Ammon's horn (tissue), 1 donor: Measurements from ENCODE around the gene DLG5.

Experiments used
- DNase-seq: peaks from one replicate; pipeline ENCODE4 v3.0.0-alpha.2; 2016; ENCODE audit warnings: low spot score

Gene DLG5

DNA sequence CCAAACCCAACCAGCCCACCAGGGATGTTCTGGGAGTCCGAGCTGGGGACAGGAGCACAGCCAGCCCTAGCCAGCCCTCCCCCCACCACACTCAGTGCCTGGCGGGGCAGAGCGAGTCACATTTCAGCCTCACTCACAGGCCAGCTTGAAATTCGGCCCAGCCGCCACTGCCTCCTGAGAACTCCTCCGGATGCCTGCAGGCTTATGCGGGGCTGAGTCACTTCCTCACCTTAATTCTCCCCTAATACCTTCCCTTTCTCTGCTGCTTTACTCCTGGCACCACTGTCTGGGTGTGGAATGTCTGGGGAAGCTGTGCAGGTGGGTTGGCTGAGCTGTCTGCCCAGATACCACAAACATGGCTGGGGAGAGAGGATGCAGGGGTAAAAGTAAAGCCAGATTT lies 22.6 kb upstream of the DLG5 start:
- DNase-seq, result no peak

DNA sequence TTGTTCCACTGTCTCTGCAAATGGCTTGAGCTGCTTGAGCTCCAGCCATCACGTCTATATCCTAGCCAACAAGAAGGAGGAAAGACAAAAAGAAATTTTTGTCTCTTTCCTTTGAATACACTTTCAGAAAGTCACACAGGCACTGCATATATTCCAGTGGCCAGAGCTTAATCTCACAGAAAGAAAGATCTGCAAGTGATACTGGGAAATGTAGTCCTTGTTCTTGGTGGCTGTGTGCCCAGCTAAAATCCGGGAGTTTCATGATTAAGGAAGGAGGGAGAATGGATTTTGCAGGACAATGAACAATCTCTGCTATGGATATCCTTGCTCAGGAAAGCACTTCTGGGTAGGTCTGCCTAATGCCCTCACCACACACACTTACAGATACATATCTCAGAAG lies 19.5 kb upstream of the DLG5 start:
- no peak for DNase-seq

DNA sequence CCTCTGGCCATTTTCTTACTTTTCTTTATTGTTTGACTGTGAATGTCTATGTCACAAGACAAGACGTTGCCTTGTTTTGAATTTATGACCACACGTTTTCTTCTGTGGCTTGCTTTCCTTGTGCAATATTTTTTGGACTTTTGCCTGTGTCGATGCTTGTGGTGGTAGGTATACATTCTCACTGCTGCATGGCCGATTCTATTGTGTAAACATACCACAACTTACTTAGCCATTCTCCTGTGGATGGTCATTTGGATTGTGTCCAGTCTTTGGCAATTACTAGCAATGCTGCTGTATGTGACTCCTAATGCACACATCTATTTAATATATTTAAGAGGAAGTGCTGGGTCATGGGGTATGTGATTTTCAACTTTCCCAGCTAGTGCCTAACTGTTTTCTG lies 18.0 kb upstream of the DLG5 start:
- DNase-seq, result no peak

DNA sequence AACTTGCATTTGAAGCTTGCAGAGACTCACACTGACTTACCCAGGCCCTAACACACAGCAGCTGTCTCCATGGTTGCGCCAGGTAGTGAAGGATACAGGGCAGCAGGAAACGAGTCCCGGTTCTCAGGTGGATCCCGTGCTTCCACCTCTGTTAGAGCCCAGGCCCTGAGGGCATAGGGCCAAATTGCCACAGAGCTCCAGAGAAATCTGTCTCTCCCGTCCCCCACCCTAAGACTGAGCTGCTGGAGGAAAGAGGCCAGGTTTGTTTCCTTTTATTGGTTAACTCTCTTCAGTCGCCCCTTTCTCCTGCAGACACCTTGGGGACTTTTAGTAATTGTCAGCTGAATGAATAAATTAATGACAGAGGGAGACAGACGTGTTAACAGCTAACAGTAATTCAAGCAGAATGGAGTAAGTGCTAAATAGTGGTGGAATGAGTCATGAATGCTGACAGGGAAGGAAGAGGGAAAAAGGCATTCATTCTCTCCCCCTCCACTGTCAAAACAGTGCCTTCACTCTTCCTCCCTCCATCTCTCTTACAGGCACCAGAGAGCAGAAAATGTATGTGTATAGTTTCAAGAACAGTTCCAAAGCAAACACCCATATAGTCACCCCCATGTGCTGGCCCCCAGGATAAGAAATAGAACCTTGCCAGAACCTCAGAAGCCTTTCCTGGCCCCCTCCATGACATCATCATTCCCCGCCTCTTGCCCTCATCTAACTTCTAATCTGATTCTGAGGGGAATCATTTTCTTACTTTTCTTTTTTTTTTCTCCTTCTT lies 16.8 kb upstream of the DLG5 start:
- DNase-seq, result peak; percentile 50

DNA sequence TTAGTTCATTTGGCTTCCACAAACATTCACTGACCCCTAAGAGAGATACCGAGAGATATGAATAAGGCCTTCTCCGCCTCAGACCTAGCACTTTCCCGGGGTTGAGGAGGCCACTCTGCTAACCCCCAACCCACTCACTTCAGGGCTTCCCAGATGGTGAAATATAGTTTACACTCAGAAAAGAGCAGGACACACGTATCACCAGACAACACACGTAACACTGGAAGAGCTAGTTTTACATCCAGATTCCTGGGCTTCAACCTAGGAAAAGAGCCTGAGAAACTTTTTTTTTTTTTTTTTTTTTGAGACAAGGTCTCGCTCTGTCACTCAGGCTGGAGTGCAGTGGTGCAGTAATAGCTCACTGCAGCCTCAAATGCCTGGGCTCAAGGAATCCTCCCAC lies 15.2 kb upstream of the DLG5 start:
- DNase-seq, result no peak

DNA sequence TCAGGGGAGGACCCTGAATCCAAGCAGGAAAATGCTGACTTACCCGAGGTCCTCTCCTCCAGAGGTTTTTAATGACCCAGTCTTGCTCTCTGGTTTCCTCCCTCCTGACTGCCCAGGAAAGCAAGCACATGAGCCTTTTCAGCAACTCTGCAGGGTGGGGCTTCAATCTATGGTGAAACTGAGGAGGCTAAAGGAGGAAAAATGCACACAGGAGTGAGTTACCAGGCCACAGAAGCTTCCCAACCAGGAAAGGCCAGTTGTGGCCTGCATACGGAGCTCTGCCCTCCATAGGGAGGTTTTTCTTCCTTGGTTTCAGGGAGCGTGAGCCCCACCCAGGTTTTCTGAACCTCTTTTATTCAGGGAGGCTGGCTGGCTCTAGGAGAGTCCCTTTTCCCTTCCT lies 14.1 kb upstream of the DLG5 start:
- DNase-seq, result no peak

DNA sequence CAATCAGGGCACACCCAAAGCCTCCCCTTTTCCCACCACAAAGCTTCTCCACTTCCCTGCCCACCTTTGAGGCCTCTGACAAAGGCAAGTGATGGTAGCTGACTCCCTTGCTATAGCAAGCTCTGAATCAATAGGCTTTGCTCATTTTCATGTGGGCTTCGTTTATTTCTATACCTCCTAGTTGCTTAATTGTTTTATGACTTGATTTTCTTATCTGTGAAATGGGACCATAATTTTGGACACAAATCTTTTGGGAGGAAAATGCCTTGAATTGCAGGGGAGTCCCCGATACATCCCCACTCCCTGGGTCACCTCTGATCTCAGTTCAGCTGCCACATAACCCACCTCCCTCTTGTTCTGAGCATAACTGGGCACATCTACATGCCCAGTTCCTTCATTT lies 13.7 kb upstream of the DLG5 start:
- DNase-seq, result no peak

DNA sequence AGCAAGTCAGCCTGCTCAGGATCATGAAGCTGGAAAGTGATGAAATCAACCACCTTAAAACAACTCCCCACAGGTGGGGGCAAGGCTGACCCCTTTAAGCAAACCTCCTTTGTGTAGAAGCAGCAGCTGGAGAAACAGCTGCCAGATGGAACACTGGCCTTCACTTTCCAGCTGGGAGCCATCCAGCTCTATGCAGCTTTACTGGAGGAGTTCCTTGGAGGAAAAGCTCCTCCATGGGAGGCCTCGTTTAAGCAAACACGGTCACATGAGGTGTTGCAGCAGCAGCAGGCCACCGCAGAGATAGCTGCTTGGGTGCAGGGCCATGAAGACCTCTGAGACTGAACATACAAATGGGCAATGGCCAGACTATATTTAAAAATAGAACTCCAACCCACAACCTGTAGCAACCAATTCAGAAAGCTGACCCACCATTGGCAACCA lies 13.0 kb upstream of the DLG5 start:
- DNase-seq, result no peak

DNA sequence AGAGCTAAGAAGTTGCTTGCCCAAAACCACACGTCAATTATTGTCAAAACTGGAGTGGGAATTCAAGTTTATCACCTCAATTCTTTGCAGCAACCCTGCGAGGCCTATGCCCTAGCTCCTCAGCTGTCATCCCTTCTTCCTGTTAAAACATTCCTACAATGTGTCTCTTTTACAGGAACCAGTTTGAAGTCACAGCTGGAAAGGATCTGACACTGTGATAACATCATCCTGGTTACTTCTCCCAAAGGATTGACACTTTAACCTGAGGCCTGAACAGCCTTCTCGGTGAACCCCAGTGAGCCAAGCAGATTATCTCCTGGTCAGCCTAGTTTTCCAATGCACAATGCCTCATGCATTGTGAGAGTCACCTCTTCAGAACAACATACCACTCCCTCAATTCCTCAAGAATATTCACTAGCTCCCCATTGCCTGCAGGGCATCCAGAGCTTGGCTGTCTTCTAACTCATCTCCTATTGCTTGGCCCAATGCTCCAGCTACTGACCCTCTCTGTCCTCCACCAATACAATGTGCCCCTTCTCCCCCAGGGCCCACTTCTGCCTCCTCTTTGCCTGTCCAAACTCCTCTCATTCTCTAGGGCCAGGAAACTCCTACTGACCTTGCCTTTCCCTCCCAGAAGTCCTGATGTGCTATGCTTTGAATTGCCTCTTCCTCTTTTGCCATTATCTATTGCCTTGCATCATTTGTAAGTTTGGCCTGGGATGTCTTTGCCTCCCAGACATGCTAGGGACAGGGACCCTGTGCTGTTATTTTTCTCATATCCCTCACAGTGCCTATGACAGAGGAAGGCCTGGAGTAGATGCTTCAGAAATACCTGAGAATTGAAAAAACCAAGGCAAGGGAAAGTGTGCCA lies 10.4 kb upstream of the DLG5 start:
- DNase-seq, result no peak

DNA sequence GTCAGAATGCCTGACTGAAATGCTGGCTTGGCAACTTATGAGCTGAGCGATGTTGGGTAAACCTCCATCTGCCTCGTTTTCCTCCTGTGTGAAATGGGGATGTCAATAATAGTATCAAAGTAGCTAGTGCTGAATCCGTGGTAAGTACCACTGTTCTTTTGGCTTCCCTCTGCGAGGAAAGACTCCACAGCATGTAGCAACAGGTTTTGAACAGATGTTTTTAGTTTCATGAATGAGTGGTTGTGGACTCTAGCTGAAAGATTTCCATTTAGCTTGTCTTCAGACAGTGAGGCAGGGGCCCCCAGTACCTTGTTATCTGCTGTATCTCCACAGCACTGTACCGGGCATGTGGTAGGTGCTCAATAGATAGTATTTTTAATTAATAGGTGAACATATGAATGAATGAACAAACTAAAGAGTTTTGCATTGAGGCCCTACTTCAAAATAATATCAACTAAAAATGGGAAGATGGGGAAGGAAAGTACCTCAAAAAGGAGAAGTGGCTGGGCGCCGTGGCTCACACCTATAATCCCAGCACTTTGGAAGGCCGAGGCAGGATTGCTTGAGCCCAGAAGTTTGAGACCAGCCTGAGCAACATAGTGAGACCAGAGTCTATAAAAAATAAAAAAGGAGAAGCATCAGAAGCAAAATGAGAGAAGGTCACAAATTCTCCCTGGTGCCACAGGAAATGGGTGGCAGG lies 5.6 kb upstream of the DLG5 start:
- no peak for DNase-seq

DNA sequence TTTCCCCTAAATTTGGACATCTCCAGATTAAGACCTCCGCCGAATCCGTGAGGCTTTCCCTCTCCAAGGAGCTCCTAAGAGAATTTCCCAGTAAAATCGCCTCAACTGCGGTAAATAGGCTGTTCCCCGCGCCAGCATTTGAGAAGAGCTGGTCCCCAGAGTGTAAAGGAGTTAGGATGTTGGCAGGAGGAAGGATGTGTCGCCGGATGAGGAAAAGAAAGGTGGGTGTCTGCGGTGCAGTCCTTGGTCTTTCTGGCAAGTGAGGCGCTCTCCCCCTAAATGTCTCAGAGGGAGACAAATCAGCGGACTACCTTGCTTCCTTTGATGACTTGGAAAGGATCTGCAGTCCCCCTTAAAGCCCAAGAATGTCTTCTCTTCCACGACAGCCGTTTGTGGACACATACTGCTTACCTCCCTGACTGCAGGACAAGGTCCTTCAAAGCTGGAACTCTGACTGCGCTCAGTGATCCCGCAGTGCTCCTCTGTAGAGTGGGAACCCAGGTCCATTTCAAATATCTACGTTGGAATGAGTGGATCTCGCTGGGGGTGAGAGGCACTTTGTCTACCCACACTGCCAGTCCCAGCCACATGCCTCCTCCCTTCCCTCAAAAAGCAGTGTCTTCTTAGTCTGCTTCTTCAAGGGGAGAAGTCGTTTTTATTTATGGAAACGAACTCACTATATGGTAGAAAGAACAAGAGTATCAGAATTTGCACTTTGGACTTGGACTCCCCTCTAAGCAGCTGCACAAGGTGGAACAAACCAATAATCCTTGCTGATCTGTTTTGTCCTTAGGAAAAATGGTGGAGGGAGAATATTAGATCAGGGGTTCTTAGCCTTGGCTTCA lies 1.1 kb upstream of the DLG5 start:
- DNase-seq, result no peak

DNA sequence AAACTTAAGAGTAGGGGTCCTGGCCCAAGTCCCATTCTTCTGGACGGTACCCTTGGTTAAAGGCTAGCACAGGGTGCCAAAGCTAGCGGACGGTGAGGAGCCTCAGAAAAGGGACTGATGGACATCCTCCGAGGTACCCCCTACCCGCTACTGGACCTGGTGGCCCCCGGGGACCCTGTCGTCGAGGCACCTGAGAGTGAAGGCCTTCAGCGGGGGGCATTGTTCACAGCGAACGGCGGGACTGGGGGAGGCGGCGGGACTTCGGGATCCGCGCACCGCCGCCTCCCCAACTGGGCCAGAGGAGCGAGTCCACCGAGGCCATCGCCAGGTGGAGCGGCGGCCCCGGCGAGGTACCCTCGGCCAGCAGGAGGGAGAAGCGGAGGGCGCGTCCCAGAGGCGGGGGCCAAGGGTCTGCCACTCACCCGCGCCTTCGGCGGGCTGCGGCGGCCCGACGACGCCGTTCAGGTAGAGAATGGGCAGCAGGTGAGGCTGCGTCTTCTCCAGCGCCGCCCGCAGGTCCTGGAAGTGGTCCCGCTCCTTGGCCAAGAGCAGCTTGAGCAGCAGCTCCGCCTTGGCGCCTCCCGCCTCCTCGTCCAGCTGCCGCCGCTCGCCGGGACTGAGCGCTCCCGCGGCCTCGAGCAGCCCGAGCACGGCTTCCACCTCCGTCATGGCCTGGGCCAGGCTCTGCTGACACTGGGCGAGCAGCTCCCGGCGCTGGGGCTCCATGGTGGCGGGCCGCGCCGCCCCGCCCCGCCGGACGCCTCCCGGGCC lies 575 bp downstream of the DLG5 start:
- peak; percentile 53 for DNase-seq

DNA sequence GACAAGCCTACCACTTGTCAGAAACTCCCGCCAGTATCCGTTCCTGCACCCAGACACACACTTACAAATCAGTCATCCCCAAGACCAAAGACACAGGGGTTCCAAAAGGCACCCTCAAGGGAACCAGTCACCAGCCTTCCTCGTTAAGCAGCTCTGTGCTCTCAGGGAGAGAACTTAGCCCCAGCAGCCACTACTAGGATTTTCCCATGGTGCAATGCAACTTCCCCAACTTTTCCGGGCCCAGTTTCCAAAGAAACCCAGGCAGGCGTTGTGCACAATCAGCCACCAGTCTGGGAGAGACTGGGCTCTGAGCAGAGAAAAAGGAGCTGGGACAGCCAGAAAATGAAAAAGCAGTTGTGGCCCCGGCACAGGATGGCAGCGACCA lies 1.2 kb downstream of the DLG5 start:
- peak; percentile 50 for DNase-seq

DNA sequence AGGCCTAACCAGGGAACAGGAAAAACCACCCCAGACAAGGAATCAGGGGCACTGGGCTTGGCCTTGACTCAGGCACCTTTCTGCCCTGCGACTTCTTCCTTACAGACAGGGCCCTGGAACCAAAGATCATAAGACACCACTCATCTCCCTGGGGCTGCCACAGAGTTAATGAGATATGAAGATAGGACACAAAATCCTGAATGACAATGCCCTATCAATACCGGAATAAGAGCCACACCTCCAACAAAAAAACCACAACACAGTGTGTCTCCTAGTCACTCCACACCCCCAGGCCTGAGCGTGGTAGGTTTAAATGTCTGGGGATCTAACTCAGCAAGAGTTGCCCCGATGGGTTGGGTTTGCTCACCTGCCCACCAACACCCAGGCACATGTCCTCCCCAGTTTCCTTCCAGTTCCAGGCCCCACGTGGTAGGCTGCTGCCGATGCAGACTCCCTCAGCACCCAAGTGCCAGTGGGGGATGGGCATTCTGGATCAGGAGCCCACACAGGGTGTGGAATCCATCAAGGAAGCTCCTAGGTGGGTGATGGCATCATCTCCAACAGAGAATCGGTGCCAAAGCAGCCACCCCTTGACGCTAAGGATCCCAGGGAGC lies 3.9 kb downstream of the DLG5 start:
- no peak for DNase-seq

DNA sequence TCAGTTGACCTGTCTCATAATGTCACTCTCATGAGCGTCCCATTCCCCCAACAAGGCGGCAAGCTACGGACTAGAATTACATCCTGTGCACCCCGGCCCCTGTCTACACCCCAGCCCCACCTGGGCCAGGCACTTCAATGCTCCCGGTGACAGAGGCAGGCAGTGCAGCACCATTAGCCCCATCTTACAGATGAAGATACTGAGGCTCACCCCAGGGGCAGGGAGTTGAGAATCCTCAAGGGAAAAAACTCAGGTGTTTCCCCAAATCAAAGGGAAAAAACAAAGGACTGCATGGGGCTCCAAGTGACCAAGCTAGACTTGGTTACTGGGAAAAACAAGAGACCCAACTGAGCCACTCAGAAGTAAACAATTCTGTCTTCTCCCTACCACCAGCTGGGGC lies 4.5 kb downstream of the DLG5 start:
- no peak for DNase-seq

DNA sequence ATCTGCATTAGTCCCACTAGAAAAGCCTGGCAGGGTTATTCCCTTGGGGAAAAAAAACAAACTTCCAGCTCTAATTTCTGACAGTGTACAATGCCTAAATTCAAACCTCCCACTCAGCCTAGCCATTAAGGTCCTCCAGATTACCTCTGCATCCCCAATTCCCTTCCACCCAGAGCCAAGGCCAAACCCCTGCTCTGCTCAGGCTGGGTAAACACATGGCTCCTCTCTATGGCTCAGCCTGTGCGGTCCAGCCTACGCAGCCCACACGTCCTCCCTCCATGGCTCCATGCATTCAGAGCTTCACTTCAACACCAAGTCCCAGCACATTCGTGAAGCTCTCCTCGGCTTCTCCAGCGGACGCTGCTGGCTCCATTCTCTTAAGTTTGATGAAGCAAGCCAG lies 5.2 kb downstream of the DLG5 start:
- peak; percentile 21 for DNase-seq

DNA sequence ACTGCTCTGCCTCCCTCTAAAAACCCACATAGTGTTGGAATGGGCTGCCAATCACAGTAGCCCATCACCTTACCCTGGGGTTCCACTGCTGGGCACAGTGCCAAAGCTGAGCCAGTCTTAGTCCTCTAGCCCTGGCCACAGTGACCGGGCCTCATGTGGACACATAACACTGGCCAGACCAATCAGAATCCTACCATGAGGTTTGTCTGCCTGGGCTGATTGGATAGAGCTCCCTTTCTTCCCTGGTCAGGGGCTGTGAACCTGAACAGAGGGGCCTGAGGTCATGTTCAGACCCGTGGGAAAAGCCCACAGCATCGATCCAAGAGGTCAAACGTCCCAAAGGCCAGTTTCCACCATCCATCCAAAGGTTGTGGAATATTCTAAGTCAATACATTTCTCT lies 6.1 kb downstream of the DLG5 start:
- no peak for DNase-seq

DNA sequence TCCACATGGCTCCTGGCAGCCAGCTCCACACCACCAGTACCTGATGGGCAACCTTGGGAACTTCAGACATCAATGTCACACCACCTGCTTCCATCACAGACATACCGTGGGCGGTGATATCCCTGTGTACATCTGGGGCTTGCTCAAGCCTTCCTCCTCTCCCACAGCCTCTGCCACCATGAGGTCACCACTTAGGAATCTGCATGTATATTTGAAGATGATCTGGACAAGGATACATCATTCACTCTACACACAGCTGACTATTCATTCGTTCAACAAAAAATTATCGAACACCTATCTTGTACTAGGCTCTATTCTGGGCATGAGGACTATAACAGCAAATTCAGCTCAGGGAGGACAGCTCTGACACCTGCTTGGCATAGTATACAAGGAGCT lies 6.8 kb downstream of the DLG5 start:
- DNase-seq, result no peak

DNA sequence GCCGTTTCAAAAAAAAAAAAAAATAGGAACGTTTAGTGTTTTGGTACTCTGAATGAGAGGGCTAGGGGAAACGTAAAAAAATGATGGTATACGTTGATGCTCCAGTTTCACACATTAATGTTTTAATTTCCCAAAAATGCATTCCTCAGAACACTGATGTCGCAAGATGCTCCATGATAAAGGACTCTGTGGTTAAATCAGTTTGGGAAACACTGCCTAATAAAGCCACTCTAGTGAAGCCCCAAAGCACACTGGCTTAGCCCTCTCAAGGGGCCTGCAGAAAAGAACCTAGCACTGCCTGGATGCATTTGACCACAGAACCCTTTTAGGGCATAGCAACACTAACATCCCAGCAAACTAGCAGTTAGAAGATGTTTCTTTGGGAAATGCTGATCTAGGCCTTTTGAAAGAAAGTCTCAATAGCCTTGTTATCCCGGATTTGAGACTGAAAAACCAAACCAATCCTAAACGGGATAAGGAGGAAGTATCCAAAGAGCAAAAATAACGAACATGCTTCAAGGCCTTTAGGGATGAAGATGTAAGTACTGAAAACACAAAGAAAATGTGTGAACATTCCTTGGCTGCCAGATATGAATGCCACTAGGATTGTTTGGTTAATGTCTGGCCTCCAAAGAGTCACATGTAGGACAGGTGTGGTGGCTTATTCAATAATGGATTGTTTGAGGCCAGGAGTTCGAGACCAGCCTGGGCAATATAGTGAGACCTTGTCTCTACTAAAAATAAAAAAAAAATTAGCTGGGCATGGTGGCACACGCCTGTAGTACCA lies 11.0 kb downstream of the DLG5 start:
- no peak for DNase-seq

DNA sequence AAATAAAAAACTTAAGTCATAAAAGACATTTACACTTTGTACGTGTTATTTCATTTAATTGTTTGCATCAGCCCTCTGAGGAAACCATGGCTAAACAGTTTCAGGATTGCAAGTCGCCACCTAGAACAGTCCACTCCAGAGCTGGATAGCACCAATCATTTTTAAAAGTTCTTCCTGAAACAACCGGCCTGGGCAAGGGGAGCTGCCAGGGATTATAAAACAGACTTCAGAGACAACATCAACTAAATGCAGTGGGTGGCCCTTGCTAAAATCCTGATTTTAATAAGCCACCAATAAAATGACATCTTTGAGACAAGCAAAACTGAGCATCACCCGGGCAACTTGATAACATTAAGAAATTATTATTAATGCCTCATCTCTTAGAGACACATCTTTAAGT lies 13.5 kb downstream of the DLG5 start:
- no peak for DNase-seq
